BLaER1 treated with 17β-estradiol and CSF1 and Interleukin-3, amounts not matched to agents 10 nM and 100 nM (cell line): ENCODE data around the gene PRKCG.
A peak's percentile ranks its signal among the peaks of the same experiment; 100 is the strongest.
"Not testable (repeated sequence)": the region's sequence is repeated elsewhere in the genome, so short reads cannot be mapped to it uniquely, and the experiment has no call there.

ENCODE experiments used
- H3K27ac ChIP-seq, 11 experiments: shearing (Covaris generic); formaldehyde crosslinking; 2 replicates each; pipeline ENCODE4 v1.8.1; 2022
- H3K27me3 ChIP-seq, 11 experiments: shearing (Covaris generic); formaldehyde crosslinking; 2 replicates each; pipeline ENCODE4 v1.8.1; 2022
- H3K36me3 ChIP-seq, 11 experiments: shearing (Covaris generic); formaldehyde crosslinking; 2 replicates each; pipeline ENCODE4 v1.8.1; 2022
- H3K4me1 ChIP-seq, 10 experiments: shearing (Covaris generic); formaldehyde crosslinking; 2 replicates each; pipeline ENCODE4 v1.8.1; 2022
- H3K4me2 ChIP-seq, 11 experiments: shearing (Covaris generic); formaldehyde crosslinking; 2 replicates each; pipeline ENCODE4 v1.8.1; 2022
- H3K4me3 ChIP-seq, 10 experiments: shearing (Covaris generic); formaldehyde crosslinking; 2 replicates each; pipeline ENCODE4 v1.8.1; 2022
- H3K9ac ChIP-seq, 11 experiments: shearing (Covaris generic); formaldehyde crosslinking; 2 replicates each; pipeline ENCODE4 v1.8.1; 2022
- H3K9me3 ChIP-seq, 11 experiments: shearing (Covaris generic); formaldehyde crosslinking; replicated peaks in 1 of 11; 2 replicates each; pipeline ENCODE4 v1.8.1; 2022
- H4K20me1 ChIP-seq, 11 experiments: shearing (Covaris generic); formaldehyde crosslinking; 2 replicates each; pipeline ENCODE4 v1.8.1; 2022
- Cebpa-rat ChIP-seq, 11 experiments: shearing (Covaris generic); IDR thresholded peaks; 2 replicates each; pipeline ENCODE4 v1.8.1; 2022

PRKCG gene

DNA sequence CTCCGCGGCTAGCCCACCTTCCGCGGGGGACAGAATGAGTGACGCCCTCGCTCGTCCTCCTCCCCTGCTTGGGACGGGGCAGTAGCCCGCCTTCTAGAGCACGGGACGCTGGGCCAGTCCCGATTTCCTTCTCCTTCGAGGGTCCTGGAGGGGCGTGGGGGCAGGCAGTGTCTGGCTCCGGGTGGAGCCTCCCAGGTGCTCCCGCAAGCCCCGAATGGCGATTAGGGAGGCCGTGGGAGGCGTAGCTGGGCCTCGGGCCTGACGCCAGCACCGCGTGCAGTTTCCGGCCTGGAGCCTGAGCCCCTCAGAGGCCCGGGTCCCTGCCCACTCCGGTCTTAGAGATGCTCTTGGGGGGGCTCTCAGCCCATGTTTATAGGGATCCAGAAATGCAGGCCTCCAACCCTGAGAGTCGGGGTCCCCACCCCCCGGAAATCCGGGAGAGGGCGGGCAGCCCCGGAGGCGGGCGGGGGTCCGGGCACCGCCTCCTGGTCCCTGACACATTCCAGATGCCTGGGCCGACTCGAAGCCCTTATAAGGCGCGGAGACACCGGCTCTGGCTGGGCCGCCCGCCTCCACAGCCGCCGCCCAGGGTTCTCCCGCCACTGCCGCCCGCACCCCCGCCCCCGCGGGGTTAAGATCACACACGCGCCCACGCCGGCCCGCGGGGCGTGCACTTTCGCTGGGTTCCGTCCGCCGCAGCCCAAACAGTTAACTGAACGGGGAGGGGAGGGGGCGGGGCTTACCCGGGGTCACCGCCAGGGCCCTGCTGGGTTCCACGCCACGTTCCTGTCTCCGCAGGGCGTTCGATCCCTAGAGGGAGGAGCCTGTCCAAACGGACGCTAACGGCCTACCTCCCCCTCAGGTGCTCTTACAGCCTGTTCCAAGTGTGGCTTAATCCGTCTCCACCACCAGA, 12.8 kb upstream of the PRKCG start:
- peak overlapping the region; percentile 93 to 100 (median 96) for H3K9ac ChIP-seq

DNA sequence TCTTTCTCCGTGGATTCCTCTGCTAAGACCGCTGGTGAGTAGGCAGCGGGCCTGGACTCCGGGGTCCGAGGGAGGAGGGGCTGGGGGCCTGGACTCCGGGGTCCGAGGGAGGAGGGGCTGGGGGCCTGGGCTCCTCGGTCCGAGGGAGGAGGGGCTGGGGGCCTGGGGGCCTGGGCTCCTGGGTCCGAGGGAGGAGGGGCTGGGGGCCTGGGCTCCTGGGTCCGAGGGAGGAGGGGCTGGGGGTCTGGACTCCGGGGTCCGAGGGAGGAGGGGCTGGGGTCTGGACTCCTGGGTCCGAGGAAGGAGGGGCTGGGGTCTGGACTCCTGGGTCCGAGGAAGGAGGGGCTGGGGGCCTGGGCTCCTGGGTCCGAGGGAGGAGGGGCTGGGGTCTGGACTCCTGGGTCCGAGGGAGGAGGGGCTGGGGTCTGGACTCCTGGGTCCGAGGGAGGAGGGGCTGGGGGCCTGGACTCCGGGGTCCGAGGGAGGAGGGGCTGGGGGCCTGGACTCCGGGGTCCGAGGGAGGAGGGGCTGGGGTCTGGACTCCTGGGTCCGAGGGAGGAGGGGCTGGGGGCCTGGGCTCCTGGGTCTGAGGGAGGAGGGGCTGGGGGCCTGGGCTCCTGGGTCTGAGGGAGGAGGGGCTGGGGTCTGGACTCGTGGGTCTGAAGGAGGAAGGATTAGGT, 12.1 kb upstream of the PRKCG start:
- peak overlapping the region; percentile 95 to 100 (median 97); a peak in 21 of 22 replicates for H3K27ac ChIP-seq
- H3K4me1 ChIP-seq: peaks cover 62 to 71% (median 68%) of the 10 kb centered on the region in 10 experiments
- peak overlapping the region; percentile 76 to 99 (median 92) for H3K4me3 ChIP-seq
- peak overlapping the region; percentile 92 to 100 (median 97) for H3K4me2 ChIP-seq
- H3K27me3 ChIP-seq, H3K9me3 ChIP-seq: not testable (repeated sequence)
- H4K20me1 ChIP-seq: peaks cover 36 to 61% (median 47%) of the 10 kb centered on the region in 11 experiments
- H3K9ac ChIP-seq: peak overlapping the region; percentile 93 to 100 (median 96)
- H3K36me3 ChIP-seq: peaks cover 25 to 43% (median 35%) of the 10 kb centered on the region in 11 experiments

More for the DNA sequence above, 12.8 kb upstream of the PRKCG start:
- Histone ChIP-seq H3K4me1 (peaks cover 59 to 69% (median 65%) of the 10 kb centered on the region in 10 experiments), H3K36me3 (peaks cover 17 to 35% (median 27%) of the 10 kb centered on the region in 11 experiments), H3K27me3 (no peaks in the 10 kb centered on the region), H4K20me1 (peaks cover 30 to 53% (median 39%) of the 10 kb centered on the region in 11 experiments), H3K4me3 (peak overlapping the region; percentile 76 to 99 (median 92)), H3K27ac (peak overlapping the region; percentile 95 to 100 (median 97)), H3K9me3 (no peaks in the 10 kb centered on the region), H3K4me2 (peak overlapping the region; percentile 70 to 100 (median 95))
- no peak for TF ChIP-seq Cebpa-rat (IDR thresholded peaks at IDR 0.05)

DNA sequence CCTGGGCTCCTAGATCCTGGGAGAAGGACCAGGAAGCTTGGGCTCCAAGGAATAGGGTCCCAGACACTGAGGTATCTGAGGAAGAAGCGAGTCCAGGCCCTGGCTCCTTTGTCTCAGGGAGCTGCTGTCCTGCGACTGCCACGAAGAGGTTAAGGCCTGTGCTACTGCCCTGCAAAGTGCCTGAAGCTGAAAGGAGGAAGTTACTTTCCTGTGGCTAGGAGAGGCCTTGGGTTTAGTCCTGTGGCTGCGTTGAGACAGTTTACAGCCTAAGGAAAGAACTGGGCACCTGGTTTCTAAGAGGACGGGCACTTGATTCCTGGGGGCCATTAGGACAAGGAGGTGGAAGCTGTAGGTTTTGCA, 11.5 kb upstream of the PRKCG start:
- no peaks in the 10 kb centered on the region for H3K9me3 ChIP-seq
- H3K4me2 ChIP-seq: peak overlapping the region; percentile 81 to 100 (median 96)
- H3K27ac ChIP-seq: peak overlapping the region; percentile 27 to 100 (median 97); a peak in 21 of 22 replicates
- peak overlapping the region; percentile 41 to 100 (median 96) for H3K9ac ChIP-seq
- H3K4me3 ChIP-seq: peak overlapping the region; percentile 76 to 99 (median 92)
- no peaks in the 10 kb centered on the region for H3K27me3 ChIP-seq
- H4K20me1 ChIP-seq: peaks cover 36 to 66% (median 52%) of the 10 kb centered on the region in 11 experiments
- peaks cover 28 to 48% (median 40%) of the 10 kb centered on the region in 11 experiments for H3K36me3 ChIP-seq
- H3K4me1 ChIP-seq: peaks cover 62 to 71% (median 68%) of the 10 kb centered on the region in 10 experiments
- no peak for TF ChIP-seq Cebpa-rat (IDR thresholded peaks at IDR 0.05)

DNA sequence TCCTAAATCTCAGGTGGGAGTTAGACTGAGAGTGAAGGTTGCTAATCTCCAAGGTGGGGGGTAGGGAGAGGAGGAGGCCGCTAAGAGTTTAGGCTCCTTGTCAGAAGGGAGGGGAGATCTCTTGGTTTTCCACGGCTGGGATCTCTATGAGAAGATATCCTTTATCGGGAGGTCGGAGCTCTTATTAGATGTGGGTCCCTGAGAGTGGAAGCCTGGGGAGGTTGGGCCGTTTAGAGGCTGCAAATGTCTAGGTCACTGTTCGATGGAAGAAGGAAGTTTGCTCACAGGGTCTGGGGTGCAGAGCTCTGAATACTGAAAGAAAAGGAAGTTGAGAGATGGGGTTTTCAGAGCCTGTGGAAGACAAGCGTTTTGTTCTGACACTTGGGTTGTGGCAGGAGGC, 10.5 kb upstream of the PRKCG start:
- Histone ChIP-seq H3K27ac (peak overlapping the region in 10 of 11 experiments; percentile 56 to 100 (median 97); a peak in 20 of 22 replicates), H3K9me3 (no peaks in the 10 kb centered on the region), H3K36me3 (peaks cover 31 to 58% (median 50%) of the 10 kb centered on the region in 11 experiments), H4K20me1 (peaks cover 37 to 76% (median 62%) of the 10 kb centered on the region in 11 experiments), H3K27me3 (no peaks in the 10 kb centered on the region), H3K4me3 (peak overlapping the region; percentile 76 to 99 (median 92)), H3K9ac (peak overlapping the region; percentile 41 to 100 (median 96); a peak in 21 of 22 replicates), H3K4me1 (peaks cover 67 to 71% (median 68%) of the 10 kb centered on the region in 10 experiments), H3K4me2 (peak overlapping the region; percentile 81 to 100 (median 96))
- TF ChIP-seq Cebpa-rat (IDR thresholded peaks at IDR 0.05): no peak

DNA sequence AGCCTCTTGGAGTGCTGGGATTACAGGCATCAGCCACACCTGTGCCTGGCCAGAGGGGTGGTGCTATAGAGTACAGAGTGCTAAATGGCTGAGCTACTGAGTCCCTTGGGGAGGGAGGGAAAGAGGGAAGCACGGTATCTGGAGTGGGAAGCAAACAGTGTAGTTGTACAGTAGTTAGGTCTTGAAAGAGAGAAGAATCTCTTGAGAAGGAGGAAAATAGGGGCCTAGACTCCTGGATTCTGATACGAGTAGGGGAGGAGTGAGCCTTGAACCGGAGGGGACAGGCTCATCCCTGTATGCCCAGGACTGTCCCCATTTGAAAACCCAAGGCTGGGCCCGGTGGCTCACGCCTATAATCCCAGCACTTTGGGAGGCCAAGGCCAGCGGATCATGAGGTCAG, 9.2 kb upstream of the PRKCG start:
- H3K4me2 ChIP-seq: peak overlapping the region; percentile 81 to 100 (median 96)
- H3K4me3 ChIP-seq: peak overlapping the region in 7 of 10 experiments; percentile 89 to 99 (median 95); a peak in 10 of 20 replicates
- H3K4me1 ChIP-seq: peaks cover 69 to 75% (median 72%) of the 10 kb centered on the region in 10 experiments
- H3K27ac ChIP-seq: peak overlapping the region in 10 of 11 experiments; percentile 5 to 100 (median 96); a peak in 17 of 22 replicates
- peaks cover 46 to 86% (median 71%) of the 10 kb centered on the region in 11 experiments for H4K20me1 ChIP-seq
- H3K27me3 ChIP-seq: no peaks in the 10 kb centered on the region
- no peak for TF ChIP-seq Cebpa-rat (IDR thresholded peaks at IDR 0.05)
- H3K9ac ChIP-seq: peak overlapping the region; percentile 40 to 98 (median 95); a peak in 18 of 22 replicates
- H3K9me3 ChIP-seq: no peaks in the 10 kb centered on the region
- H3K36me3 ChIP-seq: peaks cover 31 to 66% (median 55%) of the 10 kb centered on the region in 11 experiments

DNA sequence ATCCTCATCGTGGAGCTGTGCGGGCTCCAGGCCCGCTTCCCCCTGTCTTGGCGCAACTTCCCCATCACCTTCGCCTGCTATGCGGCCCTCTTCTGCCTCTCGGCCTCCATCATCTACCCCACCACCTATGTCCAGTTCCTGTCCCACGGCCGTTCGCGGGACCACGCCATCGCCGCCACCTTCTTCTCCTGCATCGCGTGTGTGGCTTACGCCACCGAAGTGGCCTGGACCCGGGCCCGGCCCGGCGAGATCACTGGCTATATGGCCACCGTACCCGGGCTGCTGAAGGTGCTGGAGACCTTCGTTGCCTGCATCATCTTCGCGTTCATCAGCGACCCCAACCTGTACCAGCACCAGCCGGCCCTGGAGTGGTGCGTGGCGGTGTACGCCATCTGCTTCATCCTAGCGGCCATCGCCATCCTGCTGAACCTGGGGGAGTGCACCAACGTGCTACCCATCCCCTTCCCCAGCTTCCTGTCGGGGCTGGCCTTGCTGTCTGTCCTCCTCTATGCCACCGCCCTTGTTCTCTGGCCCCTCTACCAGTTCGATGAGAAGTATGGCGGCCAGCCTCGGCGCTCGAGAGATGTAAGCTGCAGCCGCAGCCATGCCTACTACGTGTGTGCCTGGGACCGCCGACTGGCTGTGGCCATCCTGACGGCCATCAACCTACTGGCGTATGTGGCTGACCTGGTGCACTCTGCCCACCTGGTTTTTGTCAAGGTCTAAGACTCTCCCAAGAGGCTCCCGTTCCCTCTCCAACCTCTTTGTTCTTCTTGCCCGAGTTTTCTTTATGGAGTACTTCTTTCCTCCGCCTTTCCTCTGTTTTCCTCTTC, 8.0 kb upstream of the PRKCG start:
- Histone ChIP-seq H3K4me3 (peak overlapping the region in 9 of 10 experiments; percentile 32 to 95 (median 50); a peak in 17 of 20 replicates), H3K4me2 (peak overlapping the region; percentile 81 to 100 (median 96)), H3K9me3 (no peaks in the 10 kb centered on the region), H3K27me3 (no peaks in the 10 kb centered on the region), H4K20me1 (peaks cover 46 to 76% (median 64%) of the 10 kb centered on the region in 11 experiments), H3K9ac (peak overlapping the region; percentile 34 to 98 (median 69); a peak in 18 of 22 replicates), H3K36me3 (peaks cover 31 to 66% (median 55%) of the 10 kb centered on the region in 11 experiments), H3K4me1 (peaks cover 70 to 87% (median 80%) of the 10 kb centered on the region in 10 experiments), H3K27ac (peak overlapping the region in 10 of 11 experiments; percentile 49 to 100 (median 96); a peak in 18 of 22 replicates)
- TF ChIP-seq Cebpa-rat (IDR thresholded peaks at IDR 0.05): no peak

DNA sequence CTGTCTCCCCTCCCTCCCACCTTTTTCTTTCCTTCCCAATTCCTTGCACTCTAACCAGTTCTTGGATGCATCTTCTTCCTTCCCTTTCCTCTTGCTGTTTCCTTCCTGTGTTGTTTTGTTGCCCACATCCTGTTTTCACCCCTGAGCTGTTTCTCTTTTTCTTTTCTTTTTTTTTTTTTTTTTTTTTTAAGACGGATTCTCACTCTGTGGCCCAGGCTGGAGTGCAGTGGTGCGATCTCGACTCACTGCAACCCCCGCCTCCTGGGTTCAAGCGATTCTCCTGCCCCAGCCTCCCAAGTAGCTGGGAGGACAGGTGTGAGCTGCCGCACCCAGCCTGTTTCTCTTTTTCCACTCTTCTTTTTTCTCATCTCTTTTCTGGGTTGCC, 7.4 kb upstream of the PRKCG start:
- H3K4me3 ChIP-seq: peak overlapping the region in 9 of 10 experiments; percentile 32 to 95 (median 50); a peak in 17 of 20 replicates
- no peaks in the 10 kb centered on the region for H3K9me3 ChIP-seq
- no peak for TF ChIP-seq Cebpa-rat (IDR thresholded peaks at IDR 0.05)
- H3K27ac ChIP-seq: peak overlapping the region in 10 of 11 experiments; percentile 49 to 100 (median 96); a peak in 19 of 22 replicates
- H3K36me3 ChIP-seq: peaks cover 31 to 66% (median 55%) of the 10 kb centered on the region in 11 experiments
- H3K27me3 ChIP-seq: no peaks in the 10 kb centered on the region
- H3K9ac ChIP-seq: peak overlapping the region; percentile 34 to 95 (median 68); a peak in 20 of 22 replicates
- peaks cover 46 to 73% (median 64%) of the 10 kb centered on the region in 11 experiments for H4K20me1 ChIP-seq
- H3K4me2 ChIP-seq: peak overlapping the region; percentile 81 to 100 (median 96)
- H3K4me1 ChIP-seq: peaks cover 71 to 90% (median 82%) of the 10 kb centered on the region in 10 experiments
